Tibial artery (tissue), 4 donors: ENCODE data around the gene NDUFA13.

Experiments
- DNase-seq, 2 donors: peaks; one replicate each; pipeline ENCODE4 v3.0.0-alpha.2; 2019
- H3K27ac ChIP-seq, 2 donors: fragments of 200-600 bp; sonication (generic) in 1 of 2; 1 replicate in 1 of 2; 2 replicates in 1 of 2; pipeline ENCODE4 v1.5.1; 2018 to 2019; ENCODE audit warnings: mild to moderate bottlenecking in 1 of 2
- H3K27me3 ChIP-seq, 2 donors: fragments of 200-600 bp; sonication (generic) in 1 of 2; one replicate each; pipeline versions ENCODE4 v1.5.1 to v1.6.0; 2016 to 2019
- H3K36me3 ChIP-seq, 3 donors: fragments of 200-600 bp; sonication (generic) in 2 of 3; one replicate each; pipeline ENCODE4 v1.5.1; 2016 to 2019; ENCODE audit warnings: mild to moderate bottlenecking in 2 of 3
- H3K4me1 ChIP-seq, 4 donors: fragments of 200-600 bp; sonication (generic) in 2 of 4; 1 replicate in 3 of 4; 2 replicates in 1 of 4; pipeline ENCODE4 v1.5.1; 2016 to 2019
- H3K4me3 ChIP-seq, 2 donors: fragments of 200-600 bp; sonication (generic) in 1 of 2; 1 replicate in 1 of 2; 2 replicates in 1 of 2; pipeline ENCODE4 v1.5.1; 2018 to 2019; ENCODE audit warnings: mild to moderate bottlenecking in 2 of 2
- H3K9me3 ChIP-seq, 3 donors: fragments of 200-600 bp; sonication (generic) in 1 of 3; one replicate each; pipeline ENCODE4 v1.5.1; 2016 to 2019
- intact Hi-C: fragments of 100-400 bp; cut with DNase I; formaldehyde crosslinking; loops from one replicate; pipeline ENCODE4 v1.15.0; 2023; ENCODE audit warnings: low total_unique reads
- TF ChIP-seq, protein P1 (sequence below), 2 experiments: fragments of 200-600 bp in 1 of 2; fragments of 450-650 bp in 1 of 2; IDR thresholded peaks; one replicate each; pipeline ENCODE4 v1.5.1; 2017 to 2019; ENCODE audit warnings: antibody characterized with exemption in 2 of 2, mild to moderate bottlenecking in 1 of 2, moderate library complexity in 1 of 2

The NDUFA13 gene

DNA sequence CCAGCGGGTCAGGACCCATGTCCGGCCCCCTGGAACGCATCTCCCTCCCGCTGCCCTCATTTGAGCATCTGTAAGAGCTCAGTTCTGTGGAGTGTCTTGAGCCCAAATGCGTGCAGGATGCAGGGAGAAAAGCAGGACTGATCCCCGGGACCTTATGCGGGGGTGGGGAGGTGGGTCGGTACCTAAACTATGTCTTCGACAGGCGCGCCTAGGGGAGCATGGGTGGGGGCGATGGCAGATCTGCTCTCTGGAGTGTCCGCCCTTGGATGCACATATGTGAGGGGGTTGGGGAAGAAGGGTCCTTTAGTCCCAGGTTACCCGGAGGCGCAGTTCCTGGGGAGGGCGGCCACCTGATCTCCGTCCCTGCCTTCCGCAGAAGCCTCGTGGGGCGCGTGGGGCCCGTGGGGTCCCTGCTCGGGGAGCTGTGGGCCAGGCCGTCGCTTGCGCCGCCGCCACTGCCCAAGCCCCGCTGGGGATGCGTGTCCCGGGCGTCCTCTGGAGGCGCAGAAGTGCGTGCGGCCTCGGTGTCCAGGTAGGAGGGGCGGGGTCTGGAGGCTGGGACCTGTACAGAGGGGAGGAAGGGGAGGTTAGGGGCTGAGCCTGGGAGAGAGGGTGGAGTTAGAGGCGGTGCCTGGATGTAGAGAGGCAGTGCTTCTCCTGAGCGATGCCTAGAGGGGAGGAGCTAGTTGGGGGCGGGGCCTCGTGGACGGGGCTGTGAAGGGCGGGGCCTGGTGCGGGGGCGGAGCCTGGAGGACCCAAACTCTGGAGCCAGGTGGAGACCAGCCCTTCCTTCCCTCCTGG, 24.9 kb downstream of the NDUFA13 start:
- TF ChIP-seq, protein P1, sequence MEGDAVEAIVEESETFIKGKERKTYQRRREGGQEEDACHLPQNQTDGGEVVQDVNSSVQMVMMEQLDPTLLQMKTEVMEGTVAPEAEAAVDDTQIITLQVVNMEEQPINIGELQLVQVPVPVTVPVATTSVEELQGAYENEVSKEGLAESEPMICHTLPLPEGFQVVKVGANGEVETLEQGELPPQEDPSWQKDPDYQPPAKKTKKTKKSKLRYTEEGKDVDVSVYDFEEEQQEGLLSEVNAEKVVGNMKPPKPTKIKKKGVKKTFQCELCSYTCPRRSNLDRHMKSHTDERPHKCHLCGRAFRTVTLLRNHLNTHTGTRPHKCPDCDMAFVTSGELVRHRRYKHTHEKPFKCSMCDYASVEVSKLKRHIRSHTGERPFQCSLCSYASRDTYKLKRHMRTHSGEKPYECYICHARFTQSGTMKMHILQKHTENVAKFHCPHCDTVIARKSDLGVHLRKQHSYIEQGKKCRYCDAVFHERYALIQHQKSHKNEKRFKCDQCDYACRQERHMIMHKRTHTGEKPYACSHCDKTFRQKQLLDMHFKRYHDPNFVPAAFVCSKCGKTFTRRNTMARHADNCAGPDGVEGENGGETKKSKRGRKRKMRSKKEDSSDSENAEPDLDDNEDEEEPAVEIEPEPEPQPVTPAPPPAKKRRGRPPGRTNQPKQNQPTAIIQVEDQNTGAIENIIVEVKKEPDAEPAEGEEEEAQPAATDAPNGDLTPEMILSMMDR (IDR thresholded peaks at IDR 0.05): no peak
- H3K4me3 ChIP-seq: peak overlapping the region in 1 of 2 donors; percentile 20
- no peak overlapping the region for H3K27ac ChIP-seq
- intact Hi-C loops: no loop called here
- H3K36me3 ChIP-seq: no peaks in the 10 kb centered on the region
- H3K9me3 ChIP-seq: no peaks in the 10 kb centered on the region
- peaks cover 0 to 84% of the 10 kb centered on the region in 2 donors for H3K27me3 ChIP-seq
- peaks cover 0 to 39% (median 29%) of the 10 kb centered on the region in 4 donors for H3K4me1 ChIP-seq
- no peak for DNase-seq

DNA sequence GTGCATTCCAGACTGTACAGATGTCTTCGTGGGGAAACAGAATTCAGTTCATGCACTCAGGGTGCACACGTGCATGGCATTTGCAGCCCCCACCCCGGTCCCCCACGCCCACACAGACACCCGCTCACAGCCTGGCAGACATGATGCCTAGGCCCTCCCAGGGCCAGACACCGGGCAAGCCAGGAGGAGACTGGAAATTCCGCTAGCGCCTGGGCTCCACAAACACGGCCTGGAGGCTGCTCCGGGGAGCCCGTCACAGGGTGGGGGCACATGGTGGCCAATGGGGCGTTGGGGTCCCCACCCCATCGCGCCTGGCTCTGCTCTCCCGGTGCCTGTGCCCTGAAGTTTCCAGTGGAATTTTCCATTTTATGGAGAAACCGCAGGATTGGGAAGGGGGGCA, 25.6 kb downstream of the NDUFA13 start:
- Histone ChIP-seq H3K36me3 (no peaks in the 10 kb centered on the region), H3K27ac (no peak overlapping the region), H3K9me3 (no peaks in the 10 kb centered on the region), H3K4me1 (peaks cover 0 to 40% (median 29%) of the 10 kb centered on the region in 4 donors), H3K27me3 (peaks cover 0 to 91% of the 10 kb centered on the region in 2 donors), H3K4me3 (no peak overlapping the region)
- TF ChIP-seq, protein P1 (IDR thresholded peaks at IDR 0.05): no peak
- no peak for DNase-seq
- intact Hi-C loops: no loop called here

DNA sequence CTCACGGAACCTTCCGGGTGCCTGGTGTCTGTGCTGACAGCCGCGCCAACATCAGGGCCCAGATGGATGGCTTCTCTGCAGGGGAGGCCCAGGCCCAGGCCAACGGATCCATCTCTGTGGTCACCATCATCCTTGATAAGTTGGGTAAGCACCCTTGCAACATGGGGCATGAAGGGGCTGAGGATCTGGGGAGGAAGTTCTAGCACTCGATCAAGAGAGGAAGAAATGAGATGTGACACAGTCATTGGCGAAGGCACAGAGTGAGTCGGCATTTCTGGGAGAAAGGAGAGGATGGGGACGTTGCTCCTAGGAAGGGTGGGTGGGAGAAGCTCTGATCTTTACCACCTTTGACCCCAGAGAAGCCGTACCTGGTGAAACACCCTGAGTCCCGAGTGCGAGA, 26.5 kb downstream of the NDUFA13 start:
- TF ChIP-seq, protein P1 (IDR thresholded peaks at IDR 0.05): no peak
- Histone ChIP-seq H3K4me3 (no peak overlapping the region), H3K36me3 (no peaks in the 10 kb centered on the region), H3K27ac (no peak overlapping the region), H3K27me3 (peaks cover 0 to 94% of the 10 kb centered on the region in 2 donors), H3K4me1 (peaks cover 0 to 38% (median 28%) of the 10 kb centered on the region in 4 donors), H3K9me3 (no peaks in the 10 kb centered on the region)
- intact Hi-C loops: no loop called here
- no peak for DNase-seq

DNA sequence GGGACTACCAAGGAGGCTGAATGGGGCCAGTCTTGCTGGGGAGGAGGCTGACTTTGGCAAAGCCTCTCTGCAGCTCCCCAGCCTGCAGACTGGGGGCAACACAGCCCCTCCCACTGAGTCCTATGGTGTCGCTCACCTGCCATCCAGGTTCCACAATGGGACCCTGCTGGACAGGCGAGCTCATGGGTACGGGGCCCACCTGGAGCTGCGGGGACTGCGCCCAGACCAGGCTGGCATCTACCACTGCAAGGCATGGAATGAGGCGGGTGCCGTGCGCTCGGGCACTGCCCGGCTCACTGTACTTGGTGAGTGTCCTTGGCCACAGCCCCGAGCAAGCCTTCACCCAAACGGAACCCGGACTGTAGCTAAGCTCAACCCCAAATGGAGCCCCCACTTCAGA, 27.1 kb downstream of the NDUFA13 start:
- Histone ChIP-seq H3K4me3 (no peak overlapping the region), H3K27me3 (peaks cover 0 to 96% of the 10 kb centered on the region in 2 donors), H3K36me3 (no peaks in the 10 kb centered on the region), H3K4me1 (peaks cover 0 to 32% (median 24%) of the 10 kb centered on the region in 4 donors), H3K9me3 (no peaks in the 10 kb centered on the region), H3K27ac (no peak overlapping the region)
- DNase-seq: no peak
- TF ChIP-seq, protein P1 (IDR thresholded peaks at IDR 0.05): no peak
- intact Hi-C loops: no loop called here

DNA sequence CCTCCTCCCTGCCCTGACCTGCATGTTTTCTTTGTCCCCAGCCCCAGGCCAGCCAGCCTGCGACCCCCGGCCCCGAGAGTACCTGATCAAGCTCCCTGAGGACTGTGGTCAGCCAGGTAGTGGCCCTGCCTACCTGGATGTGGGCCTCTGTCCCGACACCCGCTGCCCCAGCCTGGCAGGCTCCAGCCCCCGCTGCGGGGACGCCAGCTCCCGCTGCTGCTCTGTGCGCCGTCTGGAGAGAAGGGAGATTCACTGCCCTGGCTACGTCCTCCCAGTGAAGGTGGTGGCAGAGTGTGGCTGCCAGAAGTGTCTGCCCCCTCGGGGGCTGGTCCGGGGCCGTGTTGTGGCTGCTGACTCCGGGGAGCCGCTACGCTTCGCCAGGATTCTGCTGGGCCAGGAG, 27.6 kb downstream of the NDUFA13 start:
- Histone ChIP-seq H3K9me3 (no peaks in the 10 kb centered on the region), H3K4me1 (peaks cover 0 to 26% (median 19%) of the 10 kb centered on the region in 4 donors), H3K27me3 (peaks cover 0 to 96% of the 10 kb centered on the region in 2 donors), H3K36me3 (no peaks in the 10 kb centered on the region), H3K27ac (no peak overlapping the region), H3K4me3 (no peak overlapping the region)
- no peak for DNase-seq
- intact Hi-C loops: no loop called here
- TF ChIP-seq, protein P1 (IDR thresholded peaks at IDR 0.05): no peak
